DMS 273 treated with DMSO at 0.1 percent for 48 hours (cell line): ENCODE results near the gene EPHA6.

Experiments used
- DNase-seq: peaks from one replicate; lab custom pipeline; 2025; lab: John Stamatoyannopoulos, UW

Gene EPHA6

DNA sequence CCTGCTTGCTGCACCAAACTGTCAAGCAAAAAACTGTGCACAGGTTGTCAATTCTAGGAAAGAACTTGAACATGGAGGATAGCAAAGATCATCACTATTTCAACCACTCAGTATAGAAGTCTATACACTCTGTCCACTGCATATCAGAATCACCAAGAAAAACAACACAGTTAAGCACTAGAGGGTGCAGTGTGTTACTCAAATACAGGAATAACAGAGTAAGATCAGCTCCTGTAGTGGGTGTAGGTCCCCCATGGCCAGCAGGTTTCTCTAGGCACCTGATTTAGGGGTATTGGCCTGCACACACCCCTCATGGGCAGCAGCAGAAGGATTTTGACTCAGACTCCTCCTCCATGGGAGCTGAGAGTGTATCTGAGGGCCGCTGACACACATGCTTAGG lies 464.1 kb downstream of the EPHA6 start:
- no peak for DNase-seq

DNA sequence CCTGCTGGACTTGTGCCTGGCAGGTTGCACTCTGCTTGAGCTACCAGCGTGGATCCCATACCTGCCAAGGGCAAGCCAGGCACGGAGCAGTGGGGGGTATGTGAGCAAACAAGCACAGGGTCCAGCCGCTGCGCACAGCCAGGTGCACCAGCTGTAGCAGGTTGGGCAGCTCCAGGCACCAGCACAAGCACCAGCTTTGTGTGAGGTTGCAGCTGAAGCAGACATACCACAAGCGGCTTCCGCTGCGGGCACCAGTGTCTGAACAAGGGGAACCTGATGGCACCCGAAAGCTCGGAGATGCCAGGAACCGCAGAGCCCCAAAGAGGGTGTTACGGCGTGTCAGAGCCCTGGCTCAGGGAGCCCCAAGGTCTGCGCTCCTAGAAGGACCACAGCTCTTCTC lies 477.5 kb downstream of the EPHA6 start:
- no peak for DNase-seq

DNA sequence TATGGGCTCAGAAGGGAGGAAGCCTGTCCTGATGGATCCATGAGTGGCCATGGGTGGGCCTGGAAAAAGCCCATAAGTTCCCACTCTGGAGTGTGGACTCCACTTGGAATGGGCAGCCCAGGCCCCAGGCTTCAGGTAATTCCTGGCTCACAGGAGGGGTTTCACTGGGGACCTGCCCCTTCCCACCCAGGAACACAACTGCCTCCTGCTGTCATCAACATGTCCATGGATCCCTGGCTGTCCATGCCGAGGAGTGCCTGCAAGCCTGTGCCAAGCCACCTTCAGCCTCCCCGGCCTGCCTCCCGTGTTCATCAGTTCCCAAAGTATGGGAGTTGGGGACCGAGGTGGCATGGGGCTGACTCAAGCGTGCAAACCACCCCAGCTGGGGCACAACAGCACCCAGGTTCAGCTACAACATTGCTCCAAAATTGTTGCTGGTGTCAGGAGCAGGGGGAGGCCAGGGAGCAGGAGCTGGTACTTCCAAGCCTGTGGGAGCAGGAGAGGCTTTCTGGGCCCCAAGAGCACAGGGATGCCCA lies 479.3 kb downstream of the EPHA6 start:
- no peak for DNase-seq

DNA sequence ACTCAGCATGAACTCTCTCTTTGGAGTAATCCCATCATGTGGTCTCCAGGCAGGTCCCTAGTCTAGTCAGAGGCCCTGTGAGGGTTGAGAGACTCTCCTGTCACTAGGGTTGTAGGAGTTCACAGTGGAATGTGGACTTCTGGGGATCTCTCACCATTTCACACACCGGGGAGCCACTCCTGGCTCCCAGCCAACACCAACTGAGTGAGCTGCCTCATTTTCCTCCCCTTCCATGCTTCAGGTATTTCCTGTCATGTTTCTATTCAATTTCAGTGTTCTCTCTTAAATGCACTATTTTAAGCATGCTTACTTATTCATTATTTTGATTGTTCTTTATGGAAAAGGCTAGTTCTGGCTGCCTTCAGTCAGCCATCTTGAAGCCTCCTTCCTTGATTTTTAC lies 482.6 kb downstream of the EPHA6 start:
- no peak for DNase-seq

DNA sequence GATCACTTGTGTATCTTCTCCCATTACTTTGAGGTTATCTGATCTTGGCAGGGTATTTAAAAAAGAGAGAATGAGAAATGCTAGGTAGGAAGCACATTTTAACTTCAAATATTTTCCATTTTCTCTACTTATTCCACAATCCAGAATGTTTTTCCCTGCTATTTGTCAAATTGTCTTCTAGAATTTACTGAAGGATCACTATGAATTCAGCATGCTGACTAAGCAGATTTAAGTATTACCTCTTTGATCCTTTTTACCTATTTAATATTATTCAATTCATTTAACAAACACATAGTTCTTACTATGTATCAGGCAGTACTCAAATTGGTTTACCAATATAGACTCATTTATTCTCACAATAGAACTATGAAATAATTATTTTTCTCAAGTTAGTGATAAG lies 486.7 kb downstream of the EPHA6 start:
- no peak for DNase-seq

DNA sequence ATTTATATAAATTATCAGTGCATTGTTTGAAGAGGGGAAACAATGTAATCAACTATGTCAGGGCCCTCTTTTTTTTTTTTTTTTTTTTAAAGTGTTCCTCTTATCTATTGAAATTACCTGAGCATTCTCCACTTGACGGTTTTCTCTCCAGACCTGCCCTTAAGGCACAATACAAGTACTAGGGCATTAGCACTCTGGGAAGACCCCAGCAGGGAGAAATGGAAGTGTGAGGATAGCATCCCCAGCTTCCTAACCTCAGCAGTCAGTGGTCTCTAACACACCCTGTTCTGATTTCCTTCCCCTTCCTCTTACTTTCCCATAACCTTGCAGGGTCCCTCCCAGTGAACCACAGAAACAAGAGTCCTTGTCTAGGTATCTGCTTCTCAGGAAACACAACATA lies 491.8 kb downstream of the EPHA6 start:
- no peak for DNase-seq

DNA sequence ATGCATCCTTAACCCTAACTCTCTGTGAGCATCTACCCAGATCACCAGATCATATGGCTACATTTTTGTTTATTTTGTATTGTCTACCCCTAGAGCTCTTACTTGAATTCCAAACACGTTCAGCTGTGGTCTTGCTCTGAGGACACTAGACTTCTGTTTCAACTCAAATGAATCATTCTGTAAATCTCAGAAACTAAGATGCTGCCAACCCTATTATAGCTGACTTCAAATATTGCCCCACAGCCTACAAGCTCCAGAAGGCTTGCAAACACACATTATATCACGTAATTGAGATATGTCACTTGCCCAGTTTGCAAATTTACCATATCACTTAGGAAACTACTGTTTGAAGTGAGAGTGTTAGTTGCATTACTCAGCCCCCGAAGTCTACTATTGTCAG lies 524.0 kb downstream of the EPHA6 start:
- DNase-seq, result no peak

DNA sequence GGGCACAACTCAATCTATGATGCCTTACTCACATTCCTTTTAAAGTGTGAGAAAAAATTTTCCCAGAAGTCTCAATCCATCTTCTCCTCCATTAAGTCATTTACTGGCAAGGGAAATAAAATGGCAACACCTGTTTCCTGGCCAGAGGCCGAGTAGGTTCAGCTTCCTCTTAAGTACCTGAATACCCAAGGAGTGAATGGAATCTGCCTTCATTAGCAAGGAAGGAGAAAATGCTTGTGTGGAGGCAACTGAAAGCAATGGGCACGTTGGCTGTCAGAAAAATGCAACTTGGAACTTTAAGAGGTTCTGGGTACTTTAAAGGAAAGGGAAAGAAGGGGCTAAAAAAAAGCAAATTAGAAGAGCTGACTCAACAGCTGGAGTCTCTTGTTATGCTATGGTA lies 526.5 kb downstream of the EPHA6 start:
- DNase-seq, result no peak

DNA sequence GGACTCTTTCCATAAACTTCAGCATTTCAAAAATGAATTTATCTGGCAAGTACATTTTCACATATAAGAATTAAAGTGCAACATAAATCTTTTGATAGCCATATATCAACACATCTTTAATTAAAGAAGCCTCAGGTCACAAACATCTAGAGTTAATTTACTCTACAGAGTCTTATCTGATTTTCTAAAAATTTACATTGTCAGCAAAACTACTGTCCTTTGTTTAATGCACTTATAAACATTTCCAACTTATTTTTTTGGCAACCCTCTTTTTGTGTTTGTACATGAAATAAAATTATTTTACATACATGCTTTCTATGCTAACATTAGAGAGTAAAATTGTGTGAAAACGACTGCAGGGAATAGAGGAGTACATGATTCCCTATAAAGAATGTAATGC lies 533.4 kb downstream of the EPHA6 start:
- DNase-seq, result no peak

DNA sequence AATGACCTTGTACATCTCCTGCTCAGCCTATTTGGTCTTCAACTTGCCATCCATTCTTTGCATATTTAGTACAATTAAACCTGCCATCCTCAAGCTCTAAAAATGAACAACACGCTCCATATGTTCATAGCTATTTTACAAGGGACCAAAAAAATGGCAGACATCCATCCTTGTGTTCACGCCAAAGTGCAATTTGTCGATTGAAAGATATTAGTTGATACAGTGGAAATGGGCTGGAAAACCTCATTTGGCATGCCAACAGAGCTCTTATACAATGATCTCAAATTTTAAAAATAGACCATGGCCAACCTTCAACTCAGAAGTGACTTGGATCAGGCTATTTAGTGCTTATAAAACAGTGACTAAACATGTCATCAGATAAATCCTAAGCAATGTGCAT lies 536.6 kb downstream of the EPHA6 start:
- DNase-seq, result no peak

DNA sequence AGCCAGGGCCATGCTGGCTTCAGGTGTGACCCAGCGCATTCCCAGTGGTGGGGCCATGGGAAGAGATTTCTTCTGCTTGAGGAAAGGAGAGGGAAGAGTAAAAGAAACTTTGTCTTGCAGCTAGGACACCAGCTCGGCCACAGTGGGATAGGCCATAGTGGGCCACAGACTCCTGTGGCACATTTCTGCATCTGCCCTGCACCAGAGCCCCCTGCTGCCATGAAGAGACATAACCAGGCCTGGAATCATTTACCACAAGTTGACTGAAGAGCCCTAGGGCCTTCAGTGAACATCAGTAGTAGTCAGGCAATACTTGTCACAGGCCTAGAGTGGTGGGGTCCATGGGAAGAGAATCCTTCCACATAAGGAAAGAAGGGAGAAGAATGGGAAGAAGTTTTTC lies 538.8 kb downstream of the EPHA6 start:
- no peak for DNase-seq

DNA sequence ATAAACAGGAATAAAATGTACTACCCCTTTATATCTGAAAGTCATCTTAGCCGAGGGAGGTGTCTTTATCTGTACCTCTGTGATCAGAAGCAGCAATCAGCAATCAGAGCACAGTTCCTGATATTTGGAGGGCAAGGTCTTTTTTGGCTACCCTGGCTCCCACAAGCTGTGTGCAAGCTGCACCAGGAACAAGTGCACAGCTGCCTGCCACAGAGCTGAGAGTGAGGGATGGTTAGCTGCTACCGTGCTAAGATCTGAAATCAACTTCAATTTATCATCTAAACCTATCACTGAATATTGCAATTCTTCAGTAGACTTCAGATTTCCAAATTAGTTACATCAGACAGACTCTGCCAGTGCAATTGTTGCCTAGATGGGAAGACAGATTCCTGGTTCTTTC lies 545.6 kb downstream of the EPHA6 start:
- no peak for DNase-seq

DNA sequence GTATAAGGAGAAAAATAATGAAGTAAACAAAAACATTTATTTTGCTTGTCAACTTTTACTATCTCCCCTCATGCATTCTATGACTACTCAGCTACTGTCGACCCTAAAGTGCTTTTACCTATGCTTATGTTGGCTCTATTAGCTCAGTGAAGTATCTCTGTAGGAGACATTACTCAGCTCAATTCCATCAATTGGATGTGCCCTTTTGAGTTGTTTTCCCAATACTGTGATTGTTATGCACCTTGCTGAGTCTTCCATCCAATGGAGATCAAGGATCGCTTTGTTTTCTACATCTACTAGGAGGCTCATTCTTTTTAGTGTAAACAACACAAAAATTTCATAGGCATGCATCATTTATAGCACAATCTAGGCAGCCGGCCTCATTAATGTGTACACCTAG lies 546.4 kb downstream of the EPHA6 start:
- no peak for DNase-seq

DNA sequence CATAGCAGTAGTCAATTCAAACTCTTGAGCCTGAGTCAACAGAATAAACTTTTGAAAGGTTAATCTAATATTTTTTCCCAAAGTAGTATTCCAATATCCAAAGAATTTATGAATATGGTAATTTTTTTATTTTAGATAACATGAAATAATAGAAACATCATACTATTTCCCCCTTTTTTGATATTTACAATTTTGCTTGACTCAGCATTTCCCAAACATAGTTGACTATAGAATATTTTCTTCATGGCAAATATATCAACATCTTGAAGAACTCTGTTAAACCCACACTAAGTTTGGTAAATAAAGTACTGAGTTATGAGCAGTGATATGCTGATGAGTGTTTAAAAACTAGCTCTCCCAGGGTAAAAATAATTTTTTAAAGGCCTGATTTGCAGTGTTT lies 570.2 kb downstream of the EPHA6 start:
- DNase-seq, result no peak

DNA sequence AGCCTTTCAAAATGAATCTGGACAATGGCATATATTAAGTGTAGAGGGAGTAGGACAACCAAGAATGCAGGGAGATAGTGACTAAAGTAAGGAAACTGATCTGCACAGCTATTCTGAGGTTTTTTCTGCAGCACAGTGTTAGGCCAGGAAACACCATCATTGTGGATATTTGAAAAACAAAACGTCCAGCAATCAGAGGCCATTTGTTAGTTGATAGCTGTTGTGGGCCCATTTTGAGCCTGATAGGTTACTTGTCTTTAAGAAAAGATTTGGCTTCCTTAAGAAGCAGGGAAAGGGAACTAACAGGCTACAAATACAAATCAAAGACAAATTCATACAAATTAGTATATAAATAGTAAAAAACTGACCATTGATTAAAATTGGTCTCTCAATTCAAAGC lies 574.4 kb downstream of the EPHA6 start:
- DNase-seq, result no peak

DNA sequence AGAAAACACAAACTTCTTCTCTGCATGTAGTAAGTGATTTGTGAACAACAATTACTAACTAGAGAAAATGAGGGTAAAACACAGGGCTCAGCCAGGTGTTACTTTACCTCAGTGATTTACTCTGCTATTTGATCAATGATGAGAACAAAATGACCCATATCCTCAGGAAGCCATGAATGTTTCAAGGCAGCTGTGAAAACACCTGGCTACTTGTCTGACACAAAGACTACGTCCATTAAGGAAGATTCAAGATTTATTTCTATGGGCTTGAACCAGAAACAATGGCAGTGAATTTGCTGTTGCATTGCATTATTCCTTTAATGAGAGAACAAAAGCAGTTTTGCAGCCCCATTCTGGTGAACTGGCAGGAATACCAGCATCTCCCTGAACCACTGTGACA lies 575.5 kb downstream of the EPHA6 start:
- DNase-seq, result no peak

DNA sequence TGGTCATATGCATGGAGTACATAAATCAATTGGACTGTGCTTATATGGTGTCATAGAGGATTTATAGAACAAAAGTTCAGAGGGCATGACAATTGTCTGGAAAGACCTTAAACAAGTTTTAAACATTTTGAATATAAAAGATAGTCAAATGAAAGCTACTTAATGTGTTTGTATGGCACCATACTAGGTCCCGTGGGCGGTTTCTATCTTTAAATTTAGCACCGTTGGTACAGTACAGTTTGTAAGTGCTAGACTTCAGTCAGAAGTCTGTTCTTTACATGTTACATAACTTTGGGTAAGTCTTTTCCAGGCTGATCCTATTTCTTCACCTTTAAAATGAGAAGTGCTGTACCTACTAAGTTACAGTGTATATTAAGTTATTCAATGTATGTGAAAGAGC lies 576.8 kb downstream of the EPHA6 start:
- no peak for DNase-seq

DNA sequence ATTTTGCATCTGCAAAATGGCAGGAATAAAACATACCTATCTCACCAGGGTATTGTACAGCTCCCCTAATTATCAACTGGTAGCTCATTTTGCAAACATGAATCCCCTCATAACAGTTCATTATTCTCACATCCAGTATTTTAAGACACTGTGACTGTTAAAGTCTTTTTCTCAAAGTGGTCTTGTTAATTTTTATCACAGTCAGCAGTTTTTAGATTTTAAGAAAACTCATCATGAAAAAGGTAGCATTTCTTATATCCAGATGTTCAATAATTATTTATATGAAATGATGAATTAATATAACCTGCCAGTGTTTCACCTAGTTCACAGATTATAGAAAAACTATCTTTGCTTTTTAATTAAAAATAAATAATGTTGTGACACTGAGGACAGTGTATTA lies 595.2 kb downstream of the EPHA6 start:
- DNase-seq, result no peak

DNA sequence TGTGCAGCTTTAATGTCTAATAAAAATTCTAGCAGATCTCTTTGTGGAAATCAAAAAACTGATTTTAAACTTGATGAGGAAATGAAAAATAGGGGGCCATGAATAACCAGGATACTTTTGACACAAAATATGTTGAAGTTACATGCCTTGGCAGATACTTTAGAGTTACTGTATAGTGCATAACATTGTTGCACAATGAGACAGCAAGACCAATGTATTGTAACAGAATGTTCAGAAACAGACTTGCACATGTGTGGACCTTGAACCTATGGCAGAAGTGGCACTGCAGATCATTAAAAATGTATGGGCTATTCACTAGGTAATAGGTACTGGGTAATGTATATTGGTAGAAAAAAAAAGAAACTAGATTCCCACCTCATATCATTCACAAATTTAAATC lies 607.2 kb downstream of the EPHA6 start:
- no peak for DNase-seq

DNA sequence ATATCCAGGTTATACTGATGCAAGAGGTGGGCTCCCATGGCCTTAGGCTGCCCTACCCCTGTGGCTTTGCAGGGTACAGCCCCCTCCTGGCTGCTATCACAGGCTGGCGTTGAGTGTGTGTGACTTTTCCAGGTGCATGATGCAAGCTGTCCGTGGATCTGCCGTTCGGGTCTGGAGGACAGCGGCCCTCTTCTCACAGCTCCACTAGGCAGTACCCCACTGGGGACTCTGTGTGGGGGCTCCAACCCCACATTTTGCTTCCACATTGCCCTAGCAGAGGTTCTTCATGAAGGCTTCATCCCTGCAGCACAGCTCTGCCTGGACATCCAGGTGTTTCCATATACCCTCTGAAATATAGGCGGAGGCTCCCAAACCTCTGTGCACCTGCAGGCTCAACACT lies 610.6 kb downstream of the EPHA6 start:
- DNase-seq, result no peak

DNA sequence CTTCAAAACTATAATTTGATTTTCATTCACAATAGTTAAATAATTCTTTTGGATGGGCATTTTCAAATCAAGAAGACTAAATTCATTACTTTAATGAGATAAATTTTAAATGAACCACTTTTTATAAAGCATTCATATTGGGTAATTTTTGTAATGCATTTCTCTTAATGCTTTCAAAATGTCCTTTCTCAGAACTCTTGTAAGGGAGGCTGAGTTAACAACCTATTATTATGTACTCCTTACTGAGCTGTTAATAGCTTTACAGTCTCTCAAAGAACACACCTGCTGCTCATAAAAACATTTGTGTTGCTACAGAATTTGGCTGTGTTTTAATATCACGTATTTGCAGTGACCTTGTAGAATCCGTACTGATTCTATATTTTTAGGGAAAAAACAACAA lies 616.2 kb downstream of the EPHA6 start:
- no peak for DNase-seq

DNA sequence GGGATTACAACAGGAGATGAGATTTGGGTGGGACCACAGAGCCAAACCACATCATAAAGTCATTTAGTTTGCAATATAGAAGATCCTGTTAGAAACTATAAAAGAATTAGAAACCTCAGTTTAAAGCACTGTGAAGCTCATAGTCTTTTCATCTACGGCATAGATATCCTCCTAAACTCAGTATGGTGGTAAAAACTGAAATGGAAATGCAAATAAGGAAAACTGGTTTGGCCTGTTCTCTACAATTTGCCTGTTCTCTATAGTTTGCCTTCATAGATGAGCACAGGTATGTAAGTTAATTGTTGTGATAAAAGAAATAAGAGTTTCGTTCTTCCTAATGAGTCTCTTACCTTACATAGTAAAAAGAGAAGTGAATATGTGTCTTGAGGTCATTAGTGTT lies 618.5 kb downstream of the EPHA6 start:
- no peak for DNase-seq

DNA sequence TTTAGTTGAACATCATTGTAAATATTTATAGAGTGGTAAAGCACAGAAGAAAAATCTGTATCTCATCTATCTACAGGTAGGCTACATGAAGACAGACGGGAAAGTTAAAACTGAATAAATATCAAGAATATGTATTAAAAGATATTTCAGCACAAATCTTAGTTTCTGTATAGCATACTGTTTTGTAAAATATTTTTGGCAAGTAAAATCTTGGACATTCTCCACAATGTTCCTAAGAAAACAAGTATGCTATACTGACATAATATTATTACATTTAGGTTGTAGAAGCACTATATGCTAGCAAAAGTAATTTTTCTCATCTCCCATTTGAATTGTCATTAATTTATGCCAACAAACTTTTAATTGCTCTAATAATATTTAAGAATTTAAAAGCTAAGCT lies 623.7 kb downstream of the EPHA6 start:
- DNase-seq, result no peak

DNA sequence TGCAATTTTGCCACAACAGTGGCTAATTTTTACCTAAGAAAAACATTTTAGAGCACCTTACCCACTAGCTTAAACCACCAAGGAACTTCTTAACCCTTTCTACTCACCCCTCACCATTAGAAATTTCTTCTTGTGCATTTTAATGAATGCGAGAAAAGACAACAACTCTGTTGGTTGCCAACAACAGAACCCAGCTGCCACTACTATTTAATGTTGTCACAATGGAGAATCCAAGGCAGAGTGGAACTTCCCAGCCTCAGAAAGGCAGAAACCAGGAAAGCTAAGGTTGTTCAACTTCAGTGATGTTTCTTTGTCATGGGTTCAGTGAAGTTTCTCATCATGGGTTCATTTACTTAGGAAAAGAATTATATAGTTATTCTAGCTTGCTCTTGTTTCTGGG lies 625.0 kb downstream of the EPHA6 start:
- DNase-seq, result no peak

DNA sequence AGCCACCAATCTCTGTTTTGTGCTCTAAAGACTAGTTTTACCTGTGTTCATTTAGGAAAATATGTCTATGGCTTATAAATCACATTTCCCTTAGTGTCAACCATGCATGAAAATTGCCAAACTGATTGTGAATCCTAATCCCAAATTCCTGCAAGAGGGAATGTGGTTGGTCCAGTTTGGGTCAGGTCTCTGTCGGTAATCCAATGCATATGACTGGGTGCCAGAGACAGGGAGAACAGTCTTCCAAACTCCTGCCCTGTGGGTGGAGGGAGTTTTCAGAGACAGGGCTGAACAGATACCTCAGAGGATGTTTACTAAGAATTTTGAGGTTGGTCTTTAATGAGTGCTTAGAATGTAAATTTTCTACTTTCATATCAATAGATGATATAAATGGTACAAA lies 649.6 kb downstream of the EPHA6 start:
- DNase-seq, result no peak
